Measurements from ENCODE around the gene B3GALT6.

The B3GALT6 gene

GRCh38 chr1:1235016-1235744 is 3.1 kb downstream of the B3GALT6 start:
- TF ChIP-seq, protein P1, sequence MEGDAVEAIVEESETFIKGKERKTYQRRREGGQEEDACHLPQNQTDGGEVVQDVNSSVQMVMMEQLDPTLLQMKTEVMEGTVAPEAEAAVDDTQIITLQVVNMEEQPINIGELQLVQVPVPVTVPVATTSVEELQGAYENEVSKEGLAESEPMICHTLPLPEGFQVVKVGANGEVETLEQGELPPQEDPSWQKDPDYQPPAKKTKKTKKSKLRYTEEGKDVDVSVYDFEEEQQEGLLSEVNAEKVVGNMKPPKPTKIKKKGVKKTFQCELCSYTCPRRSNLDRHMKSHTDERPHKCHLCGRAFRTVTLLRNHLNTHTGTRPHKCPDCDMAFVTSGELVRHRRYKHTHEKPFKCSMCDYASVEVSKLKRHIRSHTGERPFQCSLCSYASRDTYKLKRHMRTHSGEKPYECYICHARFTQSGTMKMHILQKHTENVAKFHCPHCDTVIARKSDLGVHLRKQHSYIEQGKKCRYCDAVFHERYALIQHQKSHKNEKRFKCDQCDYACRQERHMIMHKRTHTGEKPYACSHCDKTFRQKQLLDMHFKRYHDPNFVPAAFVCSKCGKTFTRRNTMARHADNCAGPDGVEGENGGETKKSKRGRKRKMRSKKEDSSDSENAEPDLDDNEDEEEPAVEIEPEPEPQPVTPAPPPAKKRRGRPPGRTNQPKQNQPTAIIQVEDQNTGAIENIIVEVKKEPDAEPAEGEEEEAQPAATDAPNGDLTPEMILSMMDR (IDR thresholded peaks at IDR 0.05) = no peak

DNA sequence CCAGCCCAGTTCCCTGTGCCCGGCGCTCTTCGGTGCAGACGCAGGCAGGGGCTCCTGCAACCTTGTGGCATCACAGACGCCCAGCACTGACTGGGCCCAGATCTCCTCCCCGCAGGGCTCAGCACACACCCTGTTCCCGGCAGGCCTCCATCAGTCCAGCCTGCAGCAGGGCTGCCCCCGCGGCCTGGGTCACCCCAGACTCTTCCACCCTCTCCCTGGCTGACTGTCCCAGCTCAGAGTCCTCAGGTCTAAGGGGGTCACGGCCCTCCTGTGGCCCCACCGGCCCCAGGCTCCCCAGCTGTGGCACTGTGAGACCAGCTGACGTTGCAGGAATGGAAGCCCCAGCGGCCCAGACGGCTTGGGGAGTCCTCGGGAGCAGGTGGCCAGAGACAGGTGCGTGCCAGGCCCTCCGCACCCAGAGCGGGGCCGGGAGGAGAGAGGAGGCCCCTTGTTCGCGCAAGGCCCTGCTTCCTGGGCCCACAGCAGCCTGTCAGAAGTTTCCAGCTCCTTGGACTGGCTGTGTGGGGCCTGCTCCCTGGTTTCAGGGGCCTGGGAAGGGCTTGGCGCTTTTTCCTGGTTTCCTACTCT is 4.2 kb downstream of the B3GALT6 start:
- TF ChIP-seq, protein P1 (IDR thresholded peaks at IDR 0.05) = no peak

DNA sequence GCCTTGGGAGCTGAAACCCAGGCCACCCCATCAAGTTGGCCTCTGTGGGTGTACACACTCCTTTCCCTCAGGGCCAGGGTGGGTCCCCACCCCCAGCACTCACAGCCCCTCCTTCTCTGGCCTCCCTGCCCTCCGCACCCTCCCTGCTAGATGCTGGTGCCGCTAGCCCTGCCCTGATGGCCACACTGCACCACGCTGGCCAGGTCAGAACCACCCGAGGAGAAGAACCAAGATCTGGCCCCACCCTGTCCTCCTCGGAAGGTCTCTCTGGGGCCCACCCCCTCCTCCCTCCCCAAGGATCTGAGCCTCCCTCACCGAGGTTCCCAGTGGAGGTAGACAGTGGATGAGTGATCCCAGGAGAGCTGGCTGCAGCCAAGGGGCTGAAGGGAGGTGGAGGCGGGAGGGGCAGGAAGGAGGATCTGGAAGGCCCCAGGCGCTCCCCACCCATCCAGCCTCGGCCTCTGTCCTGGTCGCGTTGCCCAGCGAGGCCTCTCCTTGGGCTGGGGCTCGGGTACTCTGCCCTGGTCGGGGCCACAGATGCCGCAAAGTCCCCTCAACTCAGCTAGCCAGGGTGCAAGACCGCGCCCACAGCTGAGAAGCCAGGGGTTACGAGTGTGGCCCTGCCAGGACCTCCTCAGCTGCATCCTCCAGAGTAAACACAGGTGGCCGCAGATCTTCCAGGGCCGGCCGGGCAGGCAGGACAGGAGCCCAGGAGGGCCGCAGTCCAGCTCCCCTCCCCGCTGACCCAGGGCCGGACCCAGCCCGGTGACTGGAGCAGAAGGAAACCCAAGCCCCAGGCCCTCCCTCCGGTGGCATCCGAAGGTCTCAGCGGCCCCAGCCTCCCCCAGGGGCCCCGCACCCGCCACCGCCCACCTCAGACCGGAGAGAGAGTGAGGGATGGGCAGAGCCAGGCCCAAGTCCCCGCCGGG is 5.2 kb downstream of the B3GALT6 start:
- TF ChIP-seq, protein P1 (IDR thresholded peaks at IDR 0.05) = no peak

DNA sequence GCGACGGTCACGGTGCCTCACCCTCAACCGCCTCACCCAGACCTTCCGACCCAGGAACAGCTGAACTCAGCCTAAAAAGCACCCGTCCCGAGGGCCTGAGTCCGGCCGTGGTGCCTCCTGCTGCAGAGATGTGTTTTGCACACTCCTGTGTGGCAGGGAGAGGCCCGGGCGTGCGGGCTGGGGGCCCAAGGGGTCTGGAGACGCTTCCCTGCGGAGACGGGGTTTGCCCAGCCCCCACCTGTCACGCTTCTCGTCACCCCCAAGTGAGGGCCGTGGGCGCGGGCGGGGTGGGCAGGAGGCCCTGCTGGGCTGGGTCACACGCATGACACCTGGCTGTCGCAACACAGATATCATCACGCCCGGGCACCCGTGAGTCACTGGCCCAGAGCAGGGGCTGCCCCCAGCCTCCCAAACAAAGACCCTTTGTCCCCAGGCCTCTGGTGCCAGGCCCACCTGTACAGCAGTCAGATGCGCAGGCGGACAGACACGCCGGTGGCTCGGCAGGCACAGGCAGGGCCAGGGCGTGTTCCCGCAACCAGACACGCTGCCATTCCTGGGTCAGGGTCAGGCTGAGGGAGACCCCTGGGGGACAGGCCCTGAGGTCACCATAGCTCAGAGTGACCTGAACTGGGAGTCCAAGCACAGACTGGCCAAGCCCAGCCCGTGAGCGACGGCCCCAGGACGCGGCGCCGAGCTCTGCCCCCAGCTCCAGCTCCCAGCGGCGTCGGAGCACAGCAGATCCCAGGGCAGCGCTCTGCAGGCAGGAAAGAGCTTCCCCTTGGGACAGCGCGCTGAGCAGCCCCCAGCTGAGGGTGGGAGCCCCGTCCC is 6.1 kb downstream of the B3GALT6 start:
- TF ChIP-seq, protein P1 (IDR thresholded peaks at IDR 0.05) = no peak

- TF ChIP-seq, protein P1 (IDR thresholded peaks at IDR 0.05) = no peak
Measured at GRCh38 chr1:1238702-1239178, 6.7 kb downstream of the B3GALT6 start.

GRCh38 chr1:1239227-1239613 is 7.2 kb downstream of the B3GALT6 start:
- TF ChIP-seq, protein P1 (IDR thresholded peaks at IDR 0.05) = no peak

Data from LNCAP (cell line).